B cell (primary cell): Measurements from ENCODE around the gene RPS26. TPM values are rescaled to one million over a fixed set of nuclear protein-coding genes. Genes with fewer than 3 reads are reported as not detected.

Experiments used
- ATAC-seq: fragments of 200-7000 bp; cut with Tn5 transposase; one replicate; pipeline ENCODE4 v1.10.0; 2021; ENCODE audit warnings: low read depth, mild to moderate bottlenecking, moderate number of reproducible peaks, moderate library complexity
- CTCF ChIA-PET: fragments of 350-600 bp; sonication (Branson Sonifier 250); formaldehyde crosslinking; loops from one replicate; lab custom pipeline; 2021; ENCODE audit warnings: antibody characterized with exemption, inconsistent platforms; lab: Charles Lee
- POLR2A ChIA-PET: fragments of 350-600 bp; sonication (Branson Sonifier 250); formaldehyde crosslinking; loops from one replicate; lab custom pipeline; 2021; ENCODE audit warnings: antibody characterized with exemption; lab: Charles Lee
- DNase-seq: peaks from one replicate; pipeline ENCODE4 v3.0.0; 2013
- H2AFZ ChIP-seq: 2 replicates; pipeline ENCODE4 v1.6.1; 2012; ENCODE audit warnings: mild to moderate bottlenecking, low read depth, low read length; ENCODE audit not compliant: insufficient read depth, poor library complexity, severe bottlenecking
- H3K27ac ChIP-seq, 2 donors: 1 replicate in 1 of 2; 2 replicates in 1 of 2; pipeline ENCODE4 v1.5.1; 2012 to 2013; ENCODE audit warnings: low read length in 2 of 2, mild to moderate bottlenecking in 2 of 2, moderate library complexity in 1 of 2
- H3K27me3 ChIP-seq, 4 experiments: fragments of 200-600 bp in 1 of 4; sonication (generic) in 1 of 4; replicated peaks in 1 of 4; 1 replicate in 2 of 4; 2 replicates in 2 of 4; pipeline versions ENCODE4 v1.6.1 to v1.7.0; 2013 to 2016; ENCODE audit warnings: low read length in 3 of 4, mild to moderate bottlenecking in 2 of 4, mixed read lengths in 1 of 4, moderate library complexity in 1 of 4; ENCODE audit not compliant: insufficient read depth in 4 of 4, control insufficient read depth in 3 of 4; ENCODE audit errors: control extremely low read depth in 1 of 4
- H3K36me3 ChIP-seq, 2 experiments: replicated peaks in 1 of 2; 1 replicate in 1 of 2; 2 replicates in 1 of 2; pipeline versions ENCODE4 v1.6.1 to v1.7.1; 2013; ENCODE audit warnings: low read length in 1 of 2; ENCODE audit not compliant: insufficient read depth in 2 of 2, control insufficient read depth in 1 of 2; ENCODE audit errors: control extremely low read depth in 1 of 2, extremely low read depth in 1 of 2
- H3K4me1 ChIP-seq, 2 donors: fragments of 200-600 bp in 1 of 2; sonication (generic) in 1 of 2; 1 replicate in 1 of 2; 2 replicates in 1 of 2; pipeline versions ENCODE4 v1.5.1 to v1.6.1; 2013 to 2017; ENCODE audit warnings: low read length in 2 of 2; ENCODE audit not compliant: control insufficient read depth in 2 of 2, insufficient read depth in 2 of 2
- H3K4me2 ChIP-seq: replicated peaks from 2 replicates; pipeline ENCODE3; 2012; ENCODE audit warnings: mild to moderate bottlenecking, low read depth, low read length; ENCODE audit not compliant: poor library complexity, severe bottlenecking
- H3K4me3 ChIP-seq, 5 experiments: fragments of 200-600 bp in 1 of 5; sonication (generic) in 1 of 5; 1 replicate in 3 of 5; 2 replicates in 2 of 5; pipeline versions ENCODE4 v1.5.1 to v1.7.0; 2011 to 2016; ENCODE audit warnings: low read length in 4 of 5, mild to moderate bottlenecking in 4 of 5, low read depth in 2 of 5, control low read depth in 1 of 5, moderate library complexity in 1 of 5; ENCODE audit not compliant: insufficient read depth in 1 of 5; ENCODE audit errors: control extremely low read depth in 1 of 5, extremely low read depth in 1 of 5
- H3K79me2 ChIP-seq: fragments of 200-600 bp; sonication (generic); one replicate; pipeline ENCODE4 v1.6.0; 2016; ENCODE audit warnings: low read length; ENCODE audit not compliant: control insufficient read depth, insufficient read depth
- H3K9ac ChIP-seq: fragments of 200-600 bp; sonication (generic); 2 replicates; pipeline ENCODE4 v1.6.1; 2017; ENCODE audit warnings: mild to moderate bottlenecking, low read length, moderate library complexity
- H3K9me3 ChIP-seq, 3 donors: one replicate each; pipeline versions ENCODE4 v1.6.1 to v1.7.1; 2013; ENCODE audit warnings: low read length in 2 of 3; ENCODE audit not compliant: control insufficient read depth in 2 of 3, insufficient read depth in 1 of 3; ENCODE audit errors: control extremely low read depth in 1 of 3
- H4K20me1 ChIP-seq: 2 replicates; pipeline ENCODE4 v1.6.0; 2012; ENCODE audit warnings: mild to moderate bottlenecking, low read length; ENCODE audit not compliant: insufficient read depth, control insufficient read depth, poor library complexity, severe bottlenecking
- H3K27ac Mint-ChIP-seq: one replicate; pipeline ENCODE4 v1.8.0; 2021; ENCODE audit warnings: mixed read lengths
- H3K27me3 Mint-ChIP-seq: one replicate; pipeline ENCODE4 v1.8.0; 2021; ENCODE audit warnings: mixed read lengths
- H3K4me1 Mint-ChIP-seq: one replicate; pipeline ENCODE4 v1.8.0; 2021; ENCODE audit warnings: mixed read lengths
- H3K4me3 Mint-ChIP-seq: one replicate; pipeline ENCODE4 v1.8.0; 2021; ENCODE audit warnings: mixed read lengths
- H3K9me3 Mint-ChIP-seq: one replicate; pipeline ENCODE4 v1.8.0; 2022; ENCODE audit warnings: mixed read lengths; ENCODE audit not compliant: insufficient read depth
- EZH2 ChIP-seq: IDR thresholded peaks from 2 replicates; pipeline ENCODE4 v1.6.1; 2012; ENCODE audit warnings: borderline replicate concordance, low read depth, mild to moderate bottlenecking, moderate library complexity, low read length; ENCODE audit not compliant: insufficient read depth, poor library complexity, severe bottlenecking
- WGBS: methylation state at CpG from one replicate; pipeline ENCODE4 v1.1.5; 2013; ENCODE audit warnings: missing lambda C conversion rate; ENCODE audit not compliant: insufficient coverage; 5-methylcytosine and 5-hydroxymethylcytosine counted together
- intact Hi-C: fragments of 100-400 bp; cut with micrococcal nuclease; formaldehyde crosslinking; loops from one replicate; pipeline ENCODE4 v1.10.0; 2022
- polyA plus RNA-seq: library from polyadenylated mRNA; depleted of rRNA; stranded (reverse); fragments of >200 nt; gene quantifications from 2 replicates; pipeline ENCODE4 v1.2.3, GENCODE V29; 2012
- total RNA-seq, 2 donors: library from RNA; stranded (reverse); fragments of 120-200 nt in 1 of 2; gene quantifications; 1 replicate in 1 of 2; 2 replicates in 1 of 2; pipeline versions ENCODE4 v1.2.3 to v1.2.4, GENCODE V29; 2013 to 2022
- TF ChIP-seq, protein P1 (sequence below): fragments of 200-600 bp; IDR thresholded peaks from one replicate; pipeline ENCODE4 v1.8.0; 2022; ENCODE audit warnings: antibody characterized with exemption, mild to moderate bottlenecking

RPS26 gene
- total and polyA plus RNA-seq, 2 donors (not counting 1 experiment from before 2014, with no cell fraction given) = 21.0 to 549 TPM

DNA sequence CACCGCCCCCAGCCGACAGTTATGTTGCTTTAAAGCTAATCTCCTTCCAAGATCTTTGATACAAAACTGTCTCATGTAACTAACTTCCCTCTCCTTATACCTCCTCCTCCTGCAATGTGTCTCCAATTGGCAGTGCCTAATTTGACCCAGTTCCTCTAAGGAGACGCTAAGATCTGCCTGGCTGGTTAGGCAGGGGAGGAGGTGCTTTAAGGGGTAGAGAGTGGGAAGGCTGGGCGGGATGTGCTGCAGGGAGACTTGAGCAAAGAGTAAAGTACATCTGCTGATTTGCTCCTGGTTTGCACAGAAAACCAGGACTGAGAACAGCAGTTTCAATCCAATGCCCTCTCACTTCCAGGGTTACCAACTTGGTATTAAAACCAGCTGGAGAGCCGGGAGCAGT, 28.2 kb upstream of the RPS26 start:
- no peaks in the 10 kb centered on the region for H3K79me2 ChIP-seq
- H3K9ac ChIP-seq = no peak overlapping the region
- no peak overlapping the region for H3K4me3 Mint-ChIP-seq
- H3K27ac Mint-ChIP-seq = no peak overlapping the region
- H3K9me3 Mint-ChIP-seq = no peaks in the 10 kb centered on the region
- ATAC-seq (no peak), DNase-seq (no peak)
- H3K4me1 ChIP-seq = no peaks in the 10 kb centered on the region
- POLR2A ChIA-PET = no interaction called here
- peaks cover 3% of the 10 kb centered on the region for H3K4me1 Mint-ChIP-seq
- H3K27me3 Mint-ChIP-seq = no peaks in the 10 kb centered on the region
- H2AFZ ChIP-seq = no peak overlapping the region
- no peak overlapping the region for H3K4me3 ChIP-seq
- no peaks in the 10 kb centered on the region for H4K20me1 ChIP-seq
- no peak overlapping the region for H3K4me2 ChIP-seq
- WGBS = 97% methylated on average over 5 of the region's 5 CpGs
- intact Hi-C loops = no loop called here
- no peak for TF ChIP-seq EZH2
- TF ChIP-seq, protein P1, sequence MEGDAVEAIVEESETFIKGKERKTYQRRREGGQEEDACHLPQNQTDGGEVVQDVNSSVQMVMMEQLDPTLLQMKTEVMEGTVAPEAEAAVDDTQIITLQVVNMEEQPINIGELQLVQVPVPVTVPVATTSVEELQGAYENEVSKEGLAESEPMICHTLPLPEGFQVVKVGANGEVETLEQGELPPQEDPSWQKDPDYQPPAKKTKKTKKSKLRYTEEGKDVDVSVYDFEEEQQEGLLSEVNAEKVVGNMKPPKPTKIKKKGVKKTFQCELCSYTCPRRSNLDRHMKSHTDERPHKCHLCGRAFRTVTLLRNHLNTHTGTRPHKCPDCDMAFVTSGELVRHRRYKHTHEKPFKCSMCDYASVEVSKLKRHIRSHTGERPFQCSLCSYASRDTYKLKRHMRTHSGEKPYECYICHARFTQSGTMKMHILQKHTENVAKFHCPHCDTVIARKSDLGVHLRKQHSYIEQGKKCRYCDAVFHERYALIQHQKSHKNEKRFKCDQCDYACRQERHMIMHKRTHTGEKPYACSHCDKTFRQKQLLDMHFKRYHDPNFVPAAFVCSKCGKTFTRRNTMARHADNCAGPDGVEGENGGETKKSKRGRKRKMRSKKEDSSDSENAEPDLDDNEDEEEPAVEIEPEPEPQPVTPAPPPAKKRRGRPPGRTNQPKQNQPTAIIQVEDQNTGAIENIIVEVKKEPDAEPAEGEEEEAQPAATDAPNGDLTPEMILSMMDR = no peak
- H3K9me3 ChIP-seq = no peaks in the 10 kb centered on the region
- no peaks in the 10 kb centered on the region for H3K36me3 ChIP-seq
- no peaks in the 10 kb centered on the region for H3K27me3 ChIP-seq
- CTCF ChIA-PET = no interaction called here
- H3K27ac ChIP-seq = no peak overlapping the region

DNA sequence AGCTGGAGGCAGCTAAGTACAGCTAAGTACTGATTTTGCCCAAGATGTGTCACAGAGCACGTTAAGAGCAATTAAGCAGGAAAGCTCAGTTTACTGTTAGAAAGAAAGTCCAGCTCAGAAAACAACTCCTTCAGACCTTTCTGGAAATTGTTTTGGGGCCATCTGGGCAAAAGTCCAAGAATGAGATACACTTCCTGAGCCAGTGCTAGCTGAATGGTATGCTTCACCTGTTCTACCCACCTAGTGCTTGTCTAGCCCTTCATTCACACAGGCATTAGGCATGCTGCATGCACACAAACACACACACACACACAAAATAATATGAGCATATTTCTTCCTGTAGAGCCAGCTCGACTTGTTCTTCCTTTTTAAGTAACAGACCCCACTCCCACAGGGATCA, 27.5 kb upstream of the RPS26 start:
- H3K27me3 Mint-ChIP-seq = no peaks in the 10 kb centered on the region
- Histone ChIP-seq H3K4me1 (no peaks in the 10 kb centered on the region), H3K36me3 (no peaks in the 10 kb centered on the region), H4K20me1 (no peaks in the 10 kb centered on the region), H3K4me3 (no peak overlapping the region), H3K9me3 (no peaks in the 10 kb centered on the region), H3K79me2 (no peaks in the 10 kb centered on the region), H2AFZ (no peak overlapping the region), H3K27me3 (no peaks in the 10 kb centered on the region), H3K9ac (no peak overlapping the region), H3K27ac (no peak overlapping the region), H3K4me2 (no peak overlapping the region)
- intact Hi-C loops = no loop called here
- ATAC-seq (no peak), DNase-seq (no peak)
- TF ChIP-seq, protein P1 = no peak
- no peak for TF ChIP-seq EZH2
- POLR2A ChIA-PET = interaction anchor here (0.6 kb wide), 1 partner anchor 185 kb away, joined by 6 read pairs; the partner anchor contains the start of gene DNAJC14
- H3K27ac Mint-ChIP-seq = no peak overlapping the region
- WGBS = 100% methylated on average over 1 of the region's 2 CpGs
- CTCF ChIA-PET = no interaction called here
- no peaks in the 10 kb centered on the region for H3K4me1 Mint-ChIP-seq
- no peak overlapping the region for H3K4me3 Mint-ChIP-seq
- no peaks in the 10 kb centered on the region for H3K9me3 Mint-ChIP-seq
